KMS-11 (cell line): ENCODE data around the gene PCLO.
A peak's percentile ranks its signal among the peaks of the same experiment; 100 is the strongest.

Source experiments
- H2AFZ ChIP-seq: fragments of 200-600 bp; sonication (generic); 2 replicates; pipeline ENCODE4 v1.6.1; 2016; ENCODE audit warnings: antibody characterized with exemption, mixed run types, low read depth
- H3K27ac ChIP-seq: fragments of 200-600 bp; sonication (generic); 2 replicates; pipeline ENCODE4 v1.6.1; 2016; ENCODE audit warnings: mild to moderate bottlenecking, mixed run types
- H3K27me3 ChIP-seq: fragments of 200-600 bp; sonication (generic); 2 replicates; pipeline ENCODE4 v1.6.1; 2017; ENCODE audit warnings: mild to moderate bottlenecking, low read depth, mixed run types, moderate library complexity; ENCODE audit not compliant: insufficient read depth
- H3K36me3 ChIP-seq: fragments of 200-600 bp; sonication (generic); 2 replicates; pipeline ENCODE4 v1.6.1; 2017; ENCODE audit warnings: mild to moderate bottlenecking, mixed run types; ENCODE audit not compliant: insufficient read depth
- H3K4me1 ChIP-seq: fragments of 200-600 bp; sonication (generic); 2 replicates; pipeline ENCODE4 v1.6.1; 2016; ENCODE audit warnings: mild to moderate bottlenecking, low read depth, mixed run types; ENCODE audit not compliant: poor library complexity, severe bottlenecking
- H3K4me2 ChIP-seq: fragments of 200-600 bp; sonication (generic); 2 replicates; pipeline ENCODE4 v1.7.0; 2016; ENCODE audit warnings: mild to moderate bottlenecking, mixed run types
- H3K4me3 ChIP-seq: fragments of 200-600 bp; sonication (generic); IDR thresholded peaks from 2 replicates; pipeline ENCODE4 v1.6.1; 2017; ENCODE audit warnings: low read depth, low read length, mixed read lengths; ENCODE audit not compliant: insufficient read depth
- H3K79me2 ChIP-seq: fragments of 200-600 bp; sonication (generic); 2 replicates; pipeline ENCODE4 v1.6.1; 2016; ENCODE audit warnings: low read depth, mixed run types; ENCODE audit not compliant: insufficient read depth
- H3K9ac ChIP-seq: fragments of 200-600 bp; sonication (generic); 2 replicates; pipeline ENCODE4 v1.6.1; 2016; ENCODE audit warnings: mild to moderate bottlenecking, mixed run types
- H4K20me1 ChIP-seq: fragments of 200-600 bp; sonication (generic); 2 replicates; pipeline ENCODE4 v1.6.1; 2016; ENCODE audit warnings: mild to moderate bottlenecking, mixed run types; ENCODE audit not compliant: insufficient read depth
- CTCF ChIP-seq: fragments of 200-600 bp; sonication (generic); conservative IDR thresholded peaks from 2 replicates; pipeline ENCODE4 v1.6.1; 2017; ENCODE audit warnings: low read depth, mild to moderate bottlenecking, antibody characterized with exemption, low read length, moderate library complexity, mixed read lengths

The PCLO gene

GRCh38 chr7:83173664-83174063, 11.0 kb upstream of the PCLO start:
- TF ChIP-seq CTCF, result no peak
- Histone ChIP-seq H4K20me1 (no peaks in the 10 kb centered on the region), H3K27me3 (no peaks in the 10 kb centered on the region), H3K36me3 (no peaks in the 10 kb centered on the region), H3K79me2 (no peaks in the 10 kb centered on the region), H3K4me3 (no peak overlapping the region), H3K27ac (no peak overlapping the region), H3K4me2 (no peak overlapping the region), H3K4me1 (no peaks in the 10 kb centered on the region), H2AFZ (no peak overlapping the region), H3K9ac (no peak overlapping the region)

- Histone ChIP-seq H3K36me3 (no peaks in the 10 kb centered on the region), H2AFZ (no peak overlapping the region), H3K4me1 (peaks cover 7% of the 10 kb centered on the region), H3K27ac (no peak overlapping the region), H4K20me1 (no peaks in the 10 kb centered on the region), H3K27me3 (no peaks in the 10 kb centered on the region), H3K4me2 (no peak overlapping the region), H3K4me3 (no peak overlapping the region), H3K79me2 (no peaks in the 10 kb centered on the region), H3K9ac (no peak overlapping the region)
- no peak for TF ChIP-seq CTCF
Measured at GRCh38 chr7:83166781-83167180, 4.1 kb upstream of the PCLO start.

- TF ChIP-seq CTCF, result no peak
- Histone ChIP-seq H3K79me2 (no peaks in the 10 kb centered on the region), H3K27me3 (no peaks in the 10 kb centered on the region), H3K4me2 (peak overlapping the region; percentile 63), H3K4me1 (peaks cover 17% of the 10 kb centered on the region), H3K36me3 (no peaks in the 10 kb centered on the region), H2AFZ (peak overlapping the region; percentile 51), H3K4me3 (no peak overlapping the region), H3K9ac (peak overlapping the region; percentile 20; the same call in 1 of the 2 replicates), H4K20me1 (no peaks in the 10 kb centered on the region), H3K27ac (no peak overlapping the region)
Measured at GRCh38 chr7:83161899-83162401, 734 bp downstream of the PCLO start.

- Histone ChIP-seq H3K4me2 (peak overlapping the region; percentile 63), H3K79me2 (no peaks in the 10 kb centered on the region), H3K9ac (no peak overlapping the region), H4K20me1 (no peaks in the 10 kb centered on the region), H2AFZ (no peak overlapping the region), H3K36me3 (no peaks in the 10 kb centered on the region), H3K27me3 (no peaks in the 10 kb centered on the region), H3K4me1 (peaks cover 17% of the 10 kb centered on the region), H3K4me3 (no peak overlapping the region), H3K27ac (no peak overlapping the region)
- no peak for TF ChIP-seq CTCF
Measured at GRCh38 chr7:83161186-83161585, 1.5 kb downstream of the PCLO start.
